HEK293 (cell line): Measurements from ENCODE around the gene LRP1B.
"Not testable (repeated sequence)": the region's sequence is repeated elsewhere in the genome, so short reads cannot be mapped to it uniquely, and the experiment has no call there.

Experiments used
- CTCF ChIA-PET: fragments of 350-600 bp; formaldehyde crosslinking; extraction: SDS; loops from one replicate; lab custom pipeline; 2021; ENCODE audit warnings: antibody characterized with exemption; lab: Yijun Ruan, JAX
- POLR2A ChIA-PET: fragments of 300-600 bp; formaldehyde crosslinking; extraction: SDS; loops from one replicate; lab custom pipeline; 2020; ENCODE audit warnings: antibody characterized with exemption, inconsistent platforms; lab: Yijun Ruan, JAX
- H3K27ac ChIP-seq: fragments of 200-500 bp; sonication (Bioruptor generic); 2 replicates; pipeline ENCODE4 v1.5.1; 2014; ENCODE audit warnings: low read depth, low read length, control low read depth, inconsistent platforms; ENCODE audit errors: extremely low read depth
- H3K36me3 ChIP-seq, 2 experiments: fragments of 200-500 bp in 1 of 2; sonication (Bioruptor generic) in 1 of 2; 1 replicate in 1 of 2; 2 replicates in 1 of 2; pipeline ENCODE4 v1.5.1; 2014 to 2017; ENCODE audit warnings: inconsistent platforms in 2 of 2, low read length in 2 of 2; ENCODE audit not compliant: control insufficient read depth in 2 of 2, insufficient read depth in 1 of 2
- H3K4me1 ChIP-seq: fragments of 200-500 bp; sonication (Bioruptor generic); 2 replicates; pipeline ENCODE4 v1.5.1; 2014; ENCODE audit warnings: mild to moderate bottlenecking, low read length, inconsistent platforms; ENCODE audit not compliant: control insufficient read depth, insufficient read depth
- H3K4me3 ChIP-seq: 2 replicates; pipeline ENCODE4 v1.5.1; 2011; ENCODE audit warnings: low read depth, mild to moderate bottlenecking, control low read depth, low read length, moderate library complexity
- H3K9me3 ChIP-seq: fragments of 200-500 bp; sonication (Bioruptor generic); 2 replicates; pipeline ENCODE4 v1.5.1; 2014; ENCODE audit warnings: low read depth, low read length, inconsistent platforms; ENCODE audit not compliant: control insufficient read depth, insufficient read depth
- TCF7L2 ChIP-seq: IDR thresholded peaks from 2 replicates; pipeline ENCODE4 v1.6.1; 2011; ENCODE audit warnings: low read depth, mild to moderate bottlenecking, inconsistent platforms, low read length, moderate library complexity, borderline replicate concordance
- ZBTB8A ChIP-seq: fragments of 450-650 bp; formaldehyde crosslinking; IDR thresholded peaks from 2 replicates; pipeline ENCODE4 v1.5.1; 2016; ENCODE audit warnings: missing biosample characterization, missing genetic modification characterization
- ZNF140 ChIP-seq: fragments of 450-650 bp; formaldehyde crosslinking; IDR thresholded peaks from 2 replicates; pipeline ENCODE4 v1.5.1; 2016; ENCODE audit warnings: missing biosample characterization, missing genetic modification characterization
- ZNF221 ChIP-seq: fragments of 450-650 bp; formaldehyde crosslinking; IDR thresholded peaks from 2 replicates; pipeline ENCODE4 v1.5.1; 2017; ENCODE audit warnings: missing biosample characterization, missing genetic modification characterization, borderline replicate concordance
- ZNF394 ChIP-seq: fragments of 450-650 bp; formaldehyde crosslinking; IDR thresholded peaks from 2 replicates; pipeline ENCODE4 v1.5.1; 2016; ENCODE audit warnings: missing biosample characterization, missing genetic modification characterization, mild to moderate bottlenecking, moderate library complexity, borderline replicate concordance
- ZNF426 ChIP-seq: fragments of 450-650 bp; formaldehyde crosslinking; IDR thresholded peaks from 2 replicates; pipeline ENCODE4 v1.5.1; 2017; ENCODE audit warnings: missing biosample characterization, missing genetic modification characterization, mild to moderate bottlenecking, inconsistent platforms, moderate library complexity
- ZNF433 ChIP-seq: fragments of 450-650 bp; formaldehyde crosslinking; IDR thresholded peaks from 2 replicates; pipeline ENCODE4 v1.5.1; 2016; ENCODE audit warnings: missing biosample characterization, missing genetic modification characterization, low read depth
- ZNF555 ChIP-seq: fragments of 450-650 bp; formaldehyde crosslinking; conservative IDR thresholded peaks from 2 replicates; pipeline ENCODE4 v1.5.1; 2017; ENCODE audit warnings: missing biosample characterization, mild to moderate bottlenecking, missing genetic modification characterization, inconsistent platforms
- ZNF654 ChIP-seq: fragments of 450-650 bp; formaldehyde crosslinking; IDR thresholded peaks from 2 replicates; pipeline ENCODE4 v1.5.1; 2016; ENCODE audit warnings: low read depth, missing biosample characterization, missing genetic modification characterization
- ZNF664 ChIP-seq: fragments of 450-650 bp; formaldehyde crosslinking; IDR thresholded peaks from 2 replicates; pipeline ENCODE4 v1.5.1; 2016; ENCODE audit warnings: missing biosample characterization, missing genetic modification characterization
- ZSCAN23 ChIP-seq: fragments of 450-650 bp; formaldehyde crosslinking; IDR thresholded peaks from 2 replicates; pipeline ENCODE4 v1.5.1; 2016; ENCODE audit warnings: missing biosample characterization, missing genetic modification characterization
- ZXDB ChIP-seq: fragments of 450-650 bp; formaldehyde crosslinking; IDR thresholded peaks from 2 replicates; pipeline ENCODE4 v1.5.1; 2016; ENCODE audit warnings: missing biosample characterization, missing genetic modification characterization
- TF ChIP-seq, protein P1 (sequence below): fragments of 450-650 bp; formaldehyde crosslinking; conservative IDR thresholded peaks from 2 replicates; pipeline ENCODE4 v1.5.1; 2016; ENCODE audit warnings: low read depth, missing biosample characterization, missing genetic modification characterization
- TF ChIP-seq, protein P2 (sequence below): fragments of 450-650 bp; IDR thresholded peaks from 2 replicates; pipeline ENCODE4 v1.5.1; 2018; ENCODE audit warnings: missing biosample characterization, missing genetic modification characterization
- TF ChIP-seq, protein P3 (sequence below): fragments of 450-650 bp; formaldehyde crosslinking; IDR thresholded peaks from 2 replicates; pipeline ENCODE4 v1.5.1; 2016; ENCODE audit warnings: missing biosample characterization, missing genetic modification characterization
- TF ChIP-seq, protein P4 (sequence below): fragments of 450-650 bp; IDR thresholded peaks from 2 replicates; pipeline ENCODE4 v1.5.1; 2018; ENCODE audit warnings: missing biosample characterization, mild to moderate bottlenecking, missing genetic modification characterization
- TF ChIP-seq, protein P5 (sequence below): fragments of 450-650 bp; formaldehyde crosslinking; IDR thresholded peaks from 2 replicates; pipeline ENCODE4 v1.5.1; 2016; ENCODE audit warnings: missing biosample characterization, missing genetic modification characterization
- TF ChIP-seq, protein P6 (sequence below): fragments of 450-650 bp; formaldehyde crosslinking; IDR thresholded peaks from 2 replicates; pipeline ENCODE4 v1.5.1; 2016; ENCODE audit warnings: missing biosample characterization, missing genetic modification characterization, borderline replicate concordance

LRP1B gene

DNA sequence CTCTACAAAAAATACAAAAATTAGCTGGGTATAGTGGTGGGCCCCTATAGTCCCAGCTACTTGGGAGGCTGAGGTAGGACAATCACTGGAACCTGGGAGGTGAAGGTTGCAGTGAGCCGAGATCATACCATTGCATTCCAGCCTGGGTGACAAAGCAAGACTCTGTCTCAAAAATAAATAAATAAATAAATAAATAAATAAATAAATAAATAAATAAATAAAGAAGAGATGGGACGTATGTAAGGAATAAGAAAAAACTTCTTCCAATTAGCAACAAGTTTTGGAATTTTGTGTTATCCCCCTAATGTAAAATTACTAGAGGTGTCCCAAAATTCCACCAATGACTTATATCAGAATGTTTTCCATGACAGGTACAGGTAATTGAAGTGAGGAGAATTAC, 961.7 kb downstream of the LRP1B start:
- H3K9me3 ChIP-seq, H3K4me1 ChIP-seq, H3K4me3 ChIP-seq, H3K36me3 ChIP-seq, H3K27ac ChIP-seq, POLR2A ChIA-PET: not testable (repeated sequence)
- TF ChIP-seq ZNF654 (tag by site-specific recombination) (0 out of 2 replicates have a peak, but pooled peaks have one; percentile 11), ZXDB (tag by site-specific recombination) (0 out of 2 replicates have a peak, but pooled peaks have one; percentile 18), ZNF394 (tag by site-specific recombination) (peak; percentile 66; the same call in 1 of the 2 replicates), ZNF426 (peak; percentile 58), ZBTB8A (tag by site-specific recombination) (peak; percentile 30; the same call in 1 of the 2 replicates), ZNF555 (peak; percentile 53), ZNF140 (tag by site-specific recombination) (peak; percentile 36; the same call in 1 of the 2 replicates)
- TF ChIP-seq, protein P1, sequence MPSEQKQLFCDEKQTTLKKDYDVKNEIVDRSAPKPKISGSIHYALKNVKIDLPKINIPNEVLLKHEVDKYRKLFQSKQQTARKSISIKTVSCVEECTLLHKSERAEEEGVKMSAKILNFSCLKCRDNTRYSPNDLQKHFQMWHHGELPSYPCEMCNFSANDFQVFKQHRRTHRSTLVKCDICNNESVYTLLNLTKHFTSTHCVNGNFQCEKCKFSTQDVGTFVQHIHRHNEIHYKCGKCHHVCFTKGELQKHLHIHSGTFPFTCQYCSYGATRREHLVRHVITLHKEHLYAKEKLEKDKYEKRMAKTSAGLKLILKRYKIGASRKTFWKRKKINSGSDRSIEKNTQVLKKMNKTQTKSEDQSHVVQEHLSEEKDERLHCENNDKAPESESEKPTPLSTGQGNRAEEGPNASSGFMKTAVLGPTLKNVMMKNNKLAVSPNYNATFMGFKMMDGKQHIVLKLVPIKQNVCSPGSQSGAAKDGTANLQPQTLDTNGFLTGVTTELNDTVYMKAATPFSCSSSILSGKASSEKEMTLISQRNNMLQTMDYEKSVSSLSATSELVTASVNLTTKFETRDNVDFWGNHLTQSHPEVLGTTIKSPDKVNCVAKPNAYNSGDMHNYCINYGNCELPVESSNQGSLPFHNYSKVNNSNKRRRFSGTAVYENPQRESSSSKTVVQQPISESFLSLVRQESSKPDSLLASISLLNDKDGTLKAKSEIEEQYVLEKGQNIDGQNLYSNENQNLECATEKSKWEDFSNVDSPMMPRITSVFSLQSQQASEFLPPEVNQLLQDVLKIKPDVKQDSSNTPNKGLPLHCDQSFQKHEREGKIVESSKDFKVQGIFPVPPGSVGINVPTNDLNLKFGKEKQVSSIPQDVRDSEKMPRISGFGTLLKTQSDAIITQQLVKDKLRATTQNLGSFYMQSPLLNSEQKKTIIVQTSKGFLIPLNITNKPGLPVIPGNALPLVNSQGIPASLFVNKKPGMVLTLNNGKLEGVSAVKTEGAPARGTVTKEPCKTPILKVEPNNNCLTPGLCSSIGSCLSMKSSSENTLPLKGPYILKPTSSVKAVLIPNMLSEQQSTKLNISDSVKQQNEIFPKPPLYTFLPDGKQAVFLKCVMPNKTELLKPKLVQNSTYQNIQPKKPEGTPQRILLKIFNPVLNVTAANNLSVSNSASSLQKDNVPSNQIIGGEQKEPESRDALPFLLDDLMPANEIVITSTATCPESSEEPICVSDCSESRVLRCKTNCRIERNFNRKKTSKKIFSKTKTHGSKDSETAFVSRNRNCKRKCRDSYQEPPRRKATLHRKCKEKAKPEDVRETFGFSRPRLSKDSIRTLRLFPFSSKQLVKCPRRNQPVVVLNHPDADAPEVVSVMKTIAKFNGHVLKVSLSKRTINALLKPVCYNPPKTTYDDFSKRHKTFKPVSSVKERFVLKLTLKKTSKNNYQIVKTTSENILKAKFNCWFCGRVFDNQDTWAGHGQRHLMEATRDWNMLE (tag by site-specific recombination): 0 out of 2 replicates have a peak, but pooled peaks have one; percentile 37
- CTCF ChIA-PET: interaction anchor here (0.6 kb wide), 2 partner anchors 97 to 798 kb away, joined by 3 read pairs; no protein-coding TSS in a partner anchor

DNA sequence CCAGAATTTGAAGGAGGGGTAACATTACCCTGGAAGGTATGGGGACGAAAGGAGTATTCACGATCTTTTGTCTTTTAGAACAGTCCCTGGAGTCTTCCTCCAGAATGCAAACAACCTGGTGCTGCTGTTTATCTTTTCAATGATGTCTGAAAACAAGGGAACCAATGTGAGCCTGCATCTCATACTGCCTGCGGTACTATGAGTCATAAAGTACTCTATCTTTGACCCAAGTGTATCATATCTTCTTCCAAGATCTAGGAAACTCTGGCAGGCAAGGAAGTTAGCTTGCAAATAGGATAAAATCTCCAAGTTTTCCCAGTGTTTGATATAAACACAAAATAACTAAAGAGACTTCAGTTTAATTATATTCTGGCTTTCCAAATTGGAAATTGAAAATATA, 968.5 kb downstream of the LRP1B start:
- ChIA-PET POLR2A (no interaction called here), CTCF (no interaction called here)
- TF ChIP-seq, protein P2, sequence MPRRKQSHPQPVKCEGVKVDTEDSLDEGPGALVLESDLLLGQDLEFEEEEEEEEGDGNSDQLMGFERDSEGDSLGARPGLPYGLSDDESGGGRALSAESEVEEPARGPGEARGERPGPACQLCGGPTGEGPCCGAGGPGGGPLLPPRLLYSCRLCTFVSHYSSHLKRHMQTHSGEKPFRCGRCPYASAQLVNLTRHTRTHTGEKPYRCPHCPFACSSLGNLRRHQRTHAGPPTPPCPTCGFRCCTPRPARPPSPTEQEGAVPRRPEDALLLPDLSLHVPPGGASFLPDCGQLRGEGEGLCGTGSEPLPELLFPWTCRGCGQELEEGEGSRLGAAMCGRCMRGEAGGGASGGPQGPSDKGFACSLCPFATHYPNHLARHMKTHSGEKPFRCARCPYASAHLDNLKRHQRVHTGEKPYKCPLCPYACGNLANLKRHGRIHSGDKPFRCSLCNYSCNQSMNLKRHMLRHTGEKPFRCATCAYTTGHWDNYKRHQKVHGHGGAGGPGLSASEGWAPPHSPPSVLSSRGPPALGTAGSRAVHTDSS (tag by site-specific recombination): no peak
- TF ChIP-seq ZNF221 (tag by site-specific recombination) (no peak), ZNF426 (no peak), ZNF664 (tag by site-specific recombination) (no peak), ZNF433 (tag by site-specific recombination) (no peak), ZSCAN23 (no peak), TCF7L2 (no peak)
- TF ChIP-seq, protein P3, sequence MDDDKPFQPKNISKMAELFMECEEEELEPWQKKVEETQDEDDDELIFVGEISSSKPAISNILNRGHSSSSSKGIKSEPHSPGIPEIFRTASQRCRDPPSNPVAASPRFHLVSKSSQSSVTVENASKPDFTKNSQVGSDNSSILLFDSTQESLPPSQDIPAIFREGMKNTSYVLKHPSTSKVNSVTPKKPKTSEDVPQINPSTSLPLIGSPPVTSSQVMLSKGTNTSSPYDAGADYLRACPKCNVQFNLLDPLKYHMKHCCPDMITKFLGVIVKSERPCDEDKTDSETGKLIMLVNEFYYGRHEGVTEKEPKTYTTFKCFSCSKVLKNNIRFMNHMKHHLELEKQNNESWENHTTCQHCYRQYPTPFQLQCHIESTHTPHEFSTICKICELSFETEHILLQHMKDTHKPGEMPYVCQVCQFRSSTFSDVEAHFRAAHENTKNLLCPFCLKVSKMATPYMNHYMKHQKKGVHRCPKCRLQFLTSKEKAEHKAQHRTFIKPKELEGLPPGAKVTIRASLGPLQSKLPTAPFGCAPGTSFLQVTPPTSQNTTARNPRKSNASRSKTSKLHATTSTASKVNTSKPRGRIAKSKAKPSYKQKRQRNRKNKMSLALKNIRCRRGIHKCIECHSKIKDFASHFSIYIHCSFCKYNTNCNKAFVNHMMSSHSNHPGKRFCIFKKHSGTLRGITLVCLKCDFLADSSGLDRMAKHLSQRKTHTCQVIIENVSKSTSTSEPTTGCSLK (tag by site-specific recombination): no peak
- TF ChIP-seq, protein P4, sequence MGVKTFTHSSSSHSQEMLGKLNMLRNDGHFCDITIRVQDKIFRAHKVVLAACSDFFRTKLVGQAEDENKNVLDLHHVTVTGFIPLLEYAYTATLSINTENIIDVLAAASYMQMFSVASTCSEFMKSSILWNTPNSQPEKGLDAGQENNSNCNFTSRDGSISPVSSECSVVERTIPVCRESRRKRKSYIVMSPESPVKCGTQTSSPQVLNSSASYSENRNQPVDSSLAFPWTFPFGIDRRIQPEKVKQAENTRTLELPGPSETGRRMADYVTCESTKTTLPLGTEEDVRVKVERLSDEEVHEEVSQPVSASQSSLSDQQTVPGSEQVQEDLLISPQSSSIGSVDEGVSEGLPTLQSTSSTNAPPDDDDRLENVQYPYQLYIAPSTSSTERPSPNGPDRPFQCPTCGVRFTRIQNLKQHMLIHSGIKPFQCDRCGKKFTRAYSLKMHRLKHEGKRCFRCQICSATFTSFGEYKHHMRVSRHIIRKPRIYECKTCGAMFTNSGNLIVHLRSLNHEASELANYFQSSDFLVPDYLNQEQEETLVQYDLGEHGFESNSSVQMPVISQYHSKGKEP: no peak
- TF ChIP-seq, protein P5, sequence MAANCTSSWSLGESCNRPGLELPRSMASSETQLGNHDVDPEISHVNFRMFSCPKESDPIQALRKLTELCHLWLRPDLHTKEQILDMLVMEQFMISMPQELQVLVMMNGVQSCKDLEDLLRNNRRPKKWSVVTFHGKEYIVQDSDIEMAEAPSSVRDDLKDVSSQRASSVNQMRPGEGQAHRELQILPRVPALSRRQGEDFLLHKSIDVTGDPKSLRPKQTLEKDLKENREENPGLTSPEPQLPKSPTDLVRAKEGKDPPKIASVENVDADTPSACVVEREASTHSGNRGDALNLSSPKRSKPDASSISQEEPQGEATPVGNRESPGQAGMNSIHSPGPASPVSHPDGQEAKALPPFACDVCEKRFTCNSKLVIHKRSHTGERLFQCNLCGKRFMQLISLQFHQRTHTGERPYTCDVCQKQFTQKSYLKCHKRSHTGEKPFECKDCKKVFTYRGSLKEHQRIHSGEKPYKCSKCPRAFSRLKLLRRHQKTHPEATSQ (tag by site-specific recombination): no peak
- TF ChIP-seq, protein P6, sequence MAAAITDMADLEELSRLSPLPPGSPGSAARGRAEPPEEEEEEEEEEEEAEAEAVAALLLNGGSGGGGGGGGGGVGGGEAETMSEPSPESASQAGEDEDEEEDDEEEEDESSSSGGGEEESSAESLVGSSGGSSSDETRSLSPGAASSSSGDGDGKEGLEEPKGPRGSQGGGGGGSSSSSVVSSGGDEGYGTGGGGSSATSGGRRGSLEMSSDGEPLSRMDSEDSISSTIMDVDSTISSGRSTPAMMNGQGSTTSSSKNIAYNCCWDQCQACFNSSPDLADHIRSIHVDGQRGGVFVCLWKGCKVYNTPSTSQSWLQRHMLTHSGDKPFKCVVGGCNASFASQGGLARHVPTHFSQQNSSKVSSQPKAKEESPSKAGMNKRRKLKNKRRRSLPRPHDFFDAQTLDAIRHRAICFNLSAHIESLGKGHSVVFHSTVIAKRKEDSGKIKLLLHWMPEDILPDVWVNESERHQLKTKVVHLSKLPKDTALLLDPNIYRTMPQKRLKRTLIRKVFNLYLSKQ (tag by site-specific recombination): no peak
- Histone ChIP-seq H3K36me3 (no peaks in the 10 kb centered on the region), H3K27ac (no peak overlapping the region), H3K4me3 (no peak overlapping the region), H3K4me1 (no peaks in the 10 kb centered on the region), H3K9me3 (no peaks in the 10 kb centered on the region)
